Nephron (organoid): Measurements from ENCODE around the gene CDCA4.
"Not testable (repeated sequence)": the region's sequence is repeated elsewhere in the genome, so short reads cannot be mapped to it uniquely, and the experiment has no call there.

ENCODE experiments used
- H3K27ac Mint-ChIP-seq, 3 experiments: 2 replicates each; pipeline ENCODE4 v1.8.0; 2020; ENCODE audit warnings: mixed read lengths in 3 of 3, mild to moderate bottlenecking in 2 of 3, moderate library complexity in 1 of 3
- H3K27me3 Mint-ChIP-seq: 2 replicates; pipeline ENCODE4 v1.8.0; 2021; ENCODE audit warnings: low read depth, mild to moderate bottlenecking, moderate library complexity, mixed read lengths
- H3K36me3 Mint-ChIP-seq: 2 replicates; pipeline ENCODE4 v1.8.0; 2020; ENCODE audit warnings: low read depth, mixed read lengths
- H3K4me1 Mint-ChIP-seq: 2 replicates; pipeline ENCODE4 v1.8.0; 2020; ENCODE audit warnings: mixed read lengths
- H3K4me3 Mint-ChIP-seq, 3 experiments: 2 replicates each; pipeline ENCODE4 v1.8.0; 2020; ENCODE audit warnings: mild to moderate bottlenecking in 3 of 3, mixed read lengths in 3 of 3, moderate library complexity in 2 of 3
- H3K9me3 Mint-ChIP-seq: 2 replicates; pipeline ENCODE4 v1.8.0; 2020; ENCODE audit warnings: mixed read lengths
- TF ChIP-seq, protein P1 (sequence below), 3 experiments: fragments of 200-600 bp; sonication (generic); IDR thresholded peaks; one replicate each; pipeline ENCODE4 v1.5.0; 2021; ENCODE audit warnings: antibody characterized with exemption in 3 of 3; ENCODE audit not compliant: unreplicated experiment in 3 of 3

CDCA4 gene

DNA sequence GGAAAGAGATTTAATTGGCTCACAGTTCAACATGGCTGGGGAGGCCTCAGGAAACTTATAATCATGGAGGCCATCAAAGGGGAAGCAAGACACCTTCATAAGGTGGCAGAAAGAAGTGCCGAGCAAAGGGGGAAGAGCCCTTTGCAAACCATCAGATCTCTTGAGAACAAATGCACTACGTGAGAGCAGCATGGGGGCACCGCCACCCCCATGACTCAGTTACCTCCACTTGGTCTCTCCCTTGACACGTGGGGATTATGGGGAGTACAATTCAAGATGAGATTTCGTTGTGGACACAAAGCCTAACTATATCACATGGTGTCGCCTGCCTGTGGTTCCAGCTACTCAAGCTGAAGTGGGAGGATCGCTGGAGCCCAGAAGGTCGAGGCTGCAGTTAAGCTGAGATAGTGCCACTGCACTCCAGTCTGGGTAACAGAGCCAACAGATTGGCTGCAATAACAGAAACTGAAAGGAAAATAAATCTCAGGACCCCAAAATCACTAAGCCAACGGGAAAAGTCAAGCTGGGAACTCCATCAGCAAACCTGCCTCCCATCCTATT lies 10.0 kb upstream of the CDCA4 start:
- H3K36me3 Mint-ChIP-seq: no peaks in the 10 kb centered on the region
- TF ChIP-seq, protein P1, sequence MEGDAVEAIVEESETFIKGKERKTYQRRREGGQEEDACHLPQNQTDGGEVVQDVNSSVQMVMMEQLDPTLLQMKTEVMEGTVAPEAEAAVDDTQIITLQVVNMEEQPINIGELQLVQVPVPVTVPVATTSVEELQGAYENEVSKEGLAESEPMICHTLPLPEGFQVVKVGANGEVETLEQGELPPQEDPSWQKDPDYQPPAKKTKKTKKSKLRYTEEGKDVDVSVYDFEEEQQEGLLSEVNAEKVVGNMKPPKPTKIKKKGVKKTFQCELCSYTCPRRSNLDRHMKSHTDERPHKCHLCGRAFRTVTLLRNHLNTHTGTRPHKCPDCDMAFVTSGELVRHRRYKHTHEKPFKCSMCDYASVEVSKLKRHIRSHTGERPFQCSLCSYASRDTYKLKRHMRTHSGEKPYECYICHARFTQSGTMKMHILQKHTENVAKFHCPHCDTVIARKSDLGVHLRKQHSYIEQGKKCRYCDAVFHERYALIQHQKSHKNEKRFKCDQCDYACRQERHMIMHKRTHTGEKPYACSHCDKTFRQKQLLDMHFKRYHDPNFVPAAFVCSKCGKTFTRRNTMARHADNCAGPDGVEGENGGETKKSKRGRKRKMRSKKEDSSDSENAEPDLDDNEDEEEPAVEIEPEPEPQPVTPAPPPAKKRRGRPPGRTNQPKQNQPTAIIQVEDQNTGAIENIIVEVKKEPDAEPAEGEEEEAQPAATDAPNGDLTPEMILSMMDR (IDR thresholded peaks at IDR 0.05; ENCODE audit: unreplicated experiment in 3 of 3): no peak
- H3K4me1 Mint-ChIP-seq: no peaks in the 10 kb centered on the region
- no peak overlapping the region for H3K27ac Mint-ChIP-seq
- peaks cover 49% of the 10 kb centered on the region for H3K27me3 Mint-ChIP-seq
- H3K4me3 Mint-ChIP-seq: no peak overlapping the region
- no peaks in the 10 kb centered on the region for H3K9me3 Mint-ChIP-seq

DNA sequence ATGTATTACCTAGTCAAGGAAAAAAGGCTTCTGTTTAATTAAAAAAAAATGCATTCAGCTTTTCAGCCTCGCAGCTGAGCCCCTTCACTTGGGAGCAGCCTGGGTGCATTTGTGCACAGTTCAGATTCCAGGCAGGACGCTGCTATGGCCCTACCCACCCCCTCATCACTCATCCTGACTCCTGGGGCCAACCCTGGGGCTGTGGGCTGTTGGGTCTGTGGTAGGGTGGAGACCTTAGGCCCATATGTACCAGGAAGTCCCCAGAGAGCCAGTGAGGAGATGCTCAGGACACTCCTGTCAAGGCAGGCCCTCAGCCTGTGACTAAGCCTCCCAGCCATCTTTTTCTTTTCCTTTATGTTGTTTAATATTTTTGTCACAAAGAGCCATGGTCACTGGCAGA lies 9.3 kb upstream of the CDCA4 start:
- Mint-ChIP-seq H3K27me3 (peaks cover 46% of the 10 kb centered on the region), H3K9me3 (no peaks in the 10 kb centered on the region), H3K36me3 (no peaks in the 10 kb centered on the region), H3K4me1 (no peaks in the 10 kb centered on the region), H3K27ac (no peak overlapping the region), H3K4me3 (no peak overlapping the region)
- TF ChIP-seq, protein P1 (IDR thresholded peaks at IDR 0.05; ENCODE audit: unreplicated experiment in 3 of 3): no peak

DNA sequence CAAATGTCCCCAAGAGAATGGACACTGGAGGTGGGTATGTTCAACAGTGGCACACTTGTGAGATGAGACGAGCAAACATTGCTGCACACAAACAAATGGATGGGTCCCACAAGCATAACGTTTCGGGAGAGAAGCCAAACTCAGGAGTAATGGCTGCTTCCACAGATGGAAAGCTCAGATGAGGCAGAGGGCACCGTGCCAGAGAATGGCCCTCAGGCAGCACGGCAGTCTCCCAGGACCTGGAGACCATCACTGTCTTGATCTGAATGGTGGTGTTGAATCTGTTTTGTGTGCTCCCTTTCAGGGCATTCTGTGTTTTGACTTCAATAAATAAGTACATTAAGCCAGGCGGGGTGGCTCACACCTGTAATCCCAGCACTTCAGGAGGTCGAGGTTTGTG lies 8.5 kb upstream of the CDCA4 start:
- Mint-ChIP-seq H3K27ac (no peak overlapping the region), H3K4me1 (no peaks in the 10 kb centered on the region), H3K4me3 (no peak overlapping the region), H3K9me3 (no peaks in the 10 kb centered on the region), H3K36me3 (no peaks in the 10 kb centered on the region), H3K27me3 (peaks cover 38% of the 10 kb centered on the region)
- TF ChIP-seq, protein P1 (IDR thresholded peaks at IDR 0.05; ENCODE audit: unreplicated experiment in 3 of 3): no peak

DNA sequence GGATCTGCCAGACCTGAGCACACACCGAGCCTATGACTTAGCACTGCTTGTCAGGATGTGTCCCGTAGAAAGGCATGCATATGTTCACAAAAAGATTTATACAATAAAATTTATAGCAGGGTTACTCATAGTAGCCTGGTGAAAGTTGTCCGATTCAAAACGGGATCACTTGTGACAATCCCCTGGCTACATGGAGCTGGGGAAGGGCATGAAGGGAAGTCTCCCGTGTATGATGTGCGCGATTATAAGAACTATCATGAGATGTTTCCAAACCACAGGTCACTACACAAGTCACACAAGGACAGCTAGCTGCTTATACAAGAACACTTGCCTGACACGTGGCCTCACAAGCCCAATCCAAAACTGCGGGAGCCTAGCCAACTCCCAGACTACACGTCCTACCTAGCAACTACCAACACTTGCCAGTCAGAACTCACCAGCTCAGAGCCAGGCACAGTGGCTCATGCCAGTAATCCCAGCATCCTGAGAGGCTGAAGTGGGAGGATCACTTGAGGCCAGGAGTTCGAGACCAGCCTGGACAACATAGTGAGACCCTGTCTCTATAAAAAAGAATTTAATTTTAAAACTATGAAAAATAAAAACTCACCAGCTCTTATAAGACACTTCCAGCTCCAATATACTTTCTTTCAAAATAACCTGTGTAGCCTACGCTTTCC lies 7.5 kb upstream of the CDCA4 start:
- peaks cover 28% of the 10 kb centered on the region for H3K27me3 Mint-ChIP-seq
- H3K4me3 Mint-ChIP-seq: no peak overlapping the region
- H3K9me3 Mint-ChIP-seq: no peaks in the 10 kb centered on the region
- H3K36me3 Mint-ChIP-seq: no peaks in the 10 kb centered on the region
- no peak overlapping the region for H3K27ac Mint-ChIP-seq
- H3K4me1 Mint-ChIP-seq: no peaks in the 10 kb centered on the region
- TF ChIP-seq, protein P1 (IDR thresholded peaks at IDR 0.05; ENCODE audit: unreplicated experiment in 3 of 3): no peak

DNA sequence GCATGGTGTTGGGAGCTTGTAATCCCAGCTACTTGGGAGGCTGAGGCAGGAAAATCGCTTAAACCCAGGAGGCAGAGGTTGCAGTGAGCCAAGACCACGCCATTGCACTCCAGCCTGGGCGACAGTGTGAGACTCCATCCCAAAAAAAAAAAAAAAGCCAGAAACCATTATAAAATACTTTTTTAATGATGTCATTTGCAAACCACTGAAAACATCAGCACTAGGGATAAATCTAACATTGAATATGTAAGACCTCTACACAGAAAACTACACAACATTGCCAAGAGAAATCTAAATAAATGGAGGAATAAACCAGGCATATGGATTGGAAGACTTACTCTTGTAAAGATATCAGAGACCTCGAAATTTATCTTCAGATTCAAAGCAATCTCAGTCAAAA lies 6.8 kb upstream of the CDCA4 start:
- not testable (repeated sequence) for H3K4me3 Mint-ChIP-seq, H3K27ac Mint-ChIP-seq, H3K36me3 Mint-ChIP-seq, H3K4me1 Mint-ChIP-seq, H3K9me3 Mint-ChIP-seq
- H3K27me3 Mint-ChIP-seq: peaks cover 21% of the 10 kb centered on the region

DNA sequence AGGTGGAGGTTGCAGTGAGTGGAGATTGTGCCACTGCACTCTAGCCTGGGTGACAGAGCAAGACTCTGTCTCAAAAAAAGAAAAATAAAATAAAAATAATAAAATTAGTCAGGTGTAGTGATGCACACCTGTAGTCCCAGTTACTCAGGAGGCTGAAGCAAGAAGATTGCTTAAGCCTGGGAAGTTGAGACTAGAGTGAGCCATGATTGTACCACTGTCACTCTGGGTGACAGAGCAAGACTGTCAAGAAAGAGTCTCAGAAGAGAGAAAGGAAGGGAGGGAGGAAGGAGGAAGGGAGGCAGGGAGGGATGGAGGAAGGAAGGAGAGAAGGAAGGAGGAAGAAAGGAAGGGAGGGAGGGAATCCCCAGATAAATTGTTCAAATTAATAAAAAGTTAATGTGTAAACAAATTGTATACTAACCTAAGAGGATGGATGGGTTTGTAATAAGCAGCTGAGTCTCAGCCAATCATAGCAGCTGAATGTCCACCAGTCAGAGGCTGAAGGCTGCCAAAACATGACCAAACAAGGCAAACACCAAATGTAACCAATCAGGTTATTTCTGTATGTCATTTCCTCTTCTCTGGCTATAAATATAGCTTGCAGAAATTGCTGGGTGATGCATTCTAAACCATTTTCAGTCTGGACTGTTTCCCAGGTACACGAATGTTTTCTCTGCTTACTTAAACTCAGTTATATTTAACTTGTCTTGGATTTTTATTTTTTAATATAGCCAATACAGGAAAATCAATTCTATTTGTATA lies 6.1 kb upstream of the CDCA4 start:
- H3K9me3 Mint-ChIP-seq: no peaks in the 10 kb centered on the region
- H3K27me3 Mint-ChIP-seq: peaks cover 15% of the 10 kb centered on the region
- TF ChIP-seq, protein P1 (IDR thresholded peaks at IDR 0.05; ENCODE audit: unreplicated experiment in 3 of 3): no peak
- H3K4me3 Mint-ChIP-seq: no peak overlapping the region
- peaks cover 1% of the 10 kb centered on the region for H3K4me1 Mint-ChIP-seq
- no peak overlapping the region for H3K27ac Mint-ChIP-seq
- no peaks in the 10 kb centered on the region for H3K36me3 Mint-ChIP-seq
